ENCODE results near the gene ERCC6L2. TPM values are rescaled to one million over a fixed set of nuclear protein-coding genes. Genes with fewer than 3 reads are reported as not detected.

Gene ERCC6L2
- total RNA-seq, 1 experiment from 2014 or later = 39.2 TPM

GRCh38 chr9:95845751-95846150 is 29.7 kb upstream of the ERCC6L2 start:
- H3K27me3 ChIP-seq (ENCODE audit: insufficient read depth, low read length) = no peaks in the 10 kb centered on the region
- no peaks in the 10 kb centered on the region for H3K9me3 ChIP-seq (ENCODE audit: control insufficient read depth in 1 of 2, insufficient read depth in 1 of 2, low read depth in 1 of 2, low read length in 2 of 2)
- no peak overlapping the region for H3K4me2 ChIP-seq (ENCODE audit: low read length)
- ChIA-PET RAD21 (ENCODE audit: low non-redundant PET in 1 of 2, low total read pairs in 2 of 2, uncharacterized antibody in 2 of 2, unreplicated experiment in 2 of 2) (interaction anchor here in 1 of 2 experiments (0.6 kb wide), 1 partner anchor 1853 kb away, joined by 3 read pairs; no protein-coding TSS in a partner anchor), CTCF (no interaction called here), POLR2A (interaction anchor here (1.2 kb wide), 1 partner anchor 29 kb away, joined by 5 read pairs; the partner anchor contains the start of gene ERCC6L2)
- H3K4me3 ChIP-seq (replicated peaks in 1 of 2; ENCODE audit: low read depth in 1 of 2, low read length in 2 of 2) = no peak overlapping the region
- TF ChIP-seq ZBTB33 (IDR thresholded peaks at IDR 0.05; ENCODE audit: extremely low read depth, insufficient replicate concordance, low read length) = no peak
- no peak for TF ChIP-seq CEBPB (IDR thresholded peaks at IDR 0.05; ENCODE audit: low read depth)
- no peak for TF ChIP-seq ATF3 (IDR thresholded peaks at IDR 0.05)
- TF ChIP-seq EGR1 (IDR thresholded peaks at IDR 0.05; ENCODE audit: low read depth) = no peak
- TF ChIP-seq CBX3 (IDR thresholded peaks at IDR 0.05; ENCODE audit: low read depth) = no peak
- TF ChIP-seq POLR2A (IDR thresholded peaks at IDR 0.05; ENCODE audit: borderline replicate concordance, extremely low read depth, insufficient read depth, insufficient read length) = no peak
- no peak for TF ChIP-seq CTCF (IDR thresholded peaks at IDR 0.05 in 2 of 3, conservative IDR thresholded peaks at IDR 0.05 in 1 of 3; ENCODE audit: borderline replicate concordance in 1 of 3, insufficient read depth in 1 of 3, low read depth in 2 of 3, low read length in 2 of 3)
- TF ChIP-seq ZNF274 (IDR thresholded peaks at IDR 0.05; ENCODE audit: low read depth, low read length) = no peak
- TF ChIP-seq ZFX (IDR thresholded peaks at IDR 0.05) = no peak
- no peak for TF ChIP-seq SP1 (IDR thresholded peaks at IDR 0.05; ENCODE audit: low read depth)
- TF ChIP-seq TCF7L2 (IDR thresholded peaks at IDR 0.05; ENCODE audit: borderline replicate concordance, extremely low read depth, insufficient read depth, insufficient read length) = no peak
- no peak for TF ChIP-seq YY1 (IDR thresholded peaks at IDR 0.05; ENCODE audit: extremely low read depth, insufficient replicate concordance, low read depth, low read length)
- no peak for TF ChIP-seq ELF1 (IDR thresholded peaks at IDR 0.05; ENCODE audit: borderline replicate concordance, low read depth)
- no peaks in the 10 kb centered on the region for H3K79me2 ChIP-seq (ENCODE audit: insufficient read depth, low read length)
- no peaks in the 10 kb centered on the region for H3K4me1 ChIP-seq (ENCODE audit: control insufficient read depth in 1 of 2, insufficient read depth in 2 of 2, low read length in 2 of 2)
- H3K9me2 ChIP-seq (ENCODE audit: insufficient read depth) = no peaks in the 10 kb centered on the region
- H3K27ac ChIP-seq (ENCODE audit: low read depth, low read length) = no peak overlapping the region
- ATAC-seq (no peak), DNase-seq (ENCODE audit: low read depth, low spot score) (no peak)
- H4K20me1 ChIP-seq (ENCODE audit: insufficient read depth) = no peaks in the 10 kb centered on the region
- no peak overlapping the region for H3K9ac ChIP-seq (ENCODE audit: low read length)
- no TSS peak for BruUV-seq (replicated peaks)
- H3K36me3 ChIP-seq (ENCODE audit: control insufficient read depth in 1 of 2, insufficient read depth in 2 of 2, low read length in 2 of 2) = no peaks in the 10 kb centered on the region
- H2AFZ ChIP-seq (ENCODE audit: low read depth, low read length, poor library complexity, severe bottlenecking) = no peak overlapping the region
- intact Hi-C loops (cut with micrococcal nuclease) = no loop called here
